H9 (cell line): ENCODE data around the gene DNAJC7. TPM values are rescaled to one million over a fixed set of nuclear protein-coding genes. Genes with fewer than 3 reads are reported as not detected.

Source experiments
- DNase-seq: peaks from one replicate; pipeline ENCODE4 v3.0.0-alpha.2; 2017
- H2AFZ ChIP-seq: one replicate; pipeline ENCODE4 v1.6.1; 2013; ENCODE audit warnings: mild to moderate bottlenecking, low read length, control low read depth, moderate library complexity
- H2AK5ac ChIP-seq: 2 replicates; pipeline ENCODE4 v1.6.1; 2013; ENCODE audit warnings: low read length, control low read depth, mixed read lengths; ENCODE audit not compliant: insufficient read length
- H2BK120ac ChIP-seq: one replicate; pipeline ENCODE4 v1.6.1; 2013; ENCODE audit warnings: low read depth, mild to moderate bottlenecking, low read length, control low read depth, inconsistent platforms; ENCODE audit not compliant: poor library complexity, severe bottlenecking
- H2BK12ac ChIP-seq: 2 replicates; pipeline ENCODE4 v1.6.1; 2013; ENCODE audit warnings: low read length, control low read depth, mixed read lengths, low read depth; ENCODE audit not compliant: insufficient read length
- H2BK15ac ChIP-seq: 2 replicates; pipeline ENCODE4 v1.6.1; 2013; ENCODE audit warnings: low read depth, low read length, control low read depth
- H2BK20ac ChIP-seq: one replicate; pipeline ENCODE4 v1.6.1; 2013; ENCODE audit warnings: low read depth, mild to moderate bottlenecking, low read length, control low read depth, inconsistent platforms; ENCODE audit not compliant: poor library complexity, severe bottlenecking
- H2BK5ac ChIP-seq: 2 replicates; pipeline ENCODE4 v1.6.1; 2013; ENCODE audit warnings: low read length, control low read depth, mixed read lengths; ENCODE audit not compliant: insufficient read length
- H3K14ac ChIP-seq: 2 replicates; pipeline ENCODE4 v1.6.1; 2013; ENCODE audit warnings: low read length, control low read depth; ENCODE audit not compliant: insufficient read depth
- H3K18ac ChIP-seq: 2 replicates; pipeline ENCODE4 v1.6.1; 2013; ENCODE audit warnings: low read depth, mild to moderate bottlenecking, mixed read lengths, low read length, control low read depth; ENCODE audit not compliant: insufficient read length
- H3K23ac ChIP-seq: 2 replicates; pipeline ENCODE4 v1.6.1; 2013; ENCODE audit warnings: low read length, control low read depth, mixed read lengths, low read depth; ENCODE audit not compliant: insufficient read length
- H3K23me2 ChIP-seq: 2 replicates; pipeline ENCODE4 v1.6.1; 2013; ENCODE audit warnings: low read depth, mild to moderate bottlenecking, mixed read lengths, low read length, control low read depth; ENCODE audit not compliant: insufficient read length, poor library complexity, severe bottlenecking
- H3K27ac ChIP-seq: 2 replicates; pipeline ENCODE4 v1.5.1; 2013; ENCODE audit warnings: low read length, control low read depth, mixed read lengths, low read depth; ENCODE audit not compliant: insufficient read length
- H3K27me3 ChIP-seq: 2 replicates; pipeline ENCODE4 v1.6.1; 2013; ENCODE audit warnings: low read length, control low read depth, inconsistent platforms; ENCODE audit not compliant: insufficient read depth
- H3K4ac ChIP-seq: 2 replicates; pipeline ENCODE4 v1.6.1; 2013; ENCODE audit warnings: low read depth, mild to moderate bottlenecking, control low read depth, inconsistent platforms, low read length, moderate library complexity
- H3K4me1 ChIP-seq: 2 replicates; pipeline ENCODE4 v1.6.1; 2013; ENCODE audit warnings: low read length, control low read depth, inconsistent platforms; ENCODE audit not compliant: insufficient read depth
- H3K4me2 ChIP-seq: 2 replicates; pipeline ENCODE4 v1.6.1; 2013; ENCODE audit warnings: low read length, control low read depth, mixed read lengths; ENCODE audit not compliant: insufficient read length, insufficient read depth
- H3K56ac ChIP-seq: 2 replicates; pipeline ENCODE4 v1.6.1; 2013; ENCODE audit warnings: low read depth, mild to moderate bottlenecking, mixed read lengths, low read length, control low read depth; ENCODE audit not compliant: insufficient read length
- H3K79me1 ChIP-seq: 2 replicates; pipeline ENCODE4 v1.6.1; 2013; ENCODE audit warnings: low read depth, mild to moderate bottlenecking, moderate library complexity, low read length, control low read depth, inconsistent platforms; ENCODE audit not compliant: insufficient read depth, poor library complexity, severe bottlenecking
- H3K79me2 ChIP-seq: 2 replicates; pipeline ENCODE4 v1.6.1; 2013; ENCODE audit warnings: low read length, control low read depth, inconsistent platforms; ENCODE audit not compliant: insufficient read depth
- H3K9ac ChIP-seq: 2 replicates; pipeline ENCODE4 v1.6.1; 2013; ENCODE audit warnings: low read length, control low read depth, mixed read lengths; ENCODE audit not compliant: insufficient read length; ENCODE audit errors: extremely low read depth
- H3K9me3 ChIP-seq: one replicate; pipeline ENCODE4 v1.6.1; 2013; ENCODE audit warnings: low read depth, low read length, inconsistent platforms; ENCODE audit not compliant: control insufficient read depth
- H3T11ph ChIP-seq: one replicate; pipeline ENCODE4 v1.6.1; 2013; ENCODE audit warnings: mild to moderate bottlenecking, low read length, control low read depth, inconsistent platforms
- H4K20me1 ChIP-seq: one replicate; pipeline ENCODE4 v1.6.1; 2013; ENCODE audit not compliant: control insufficient read depth, insufficient read length, insufficient read depth
- H4K5ac ChIP-seq: 2 replicates; pipeline ENCODE4 v1.6.1; 2013; ENCODE audit warnings: low read depth, mild to moderate bottlenecking, mixed read lengths, low read length, control low read depth; ENCODE audit not compliant: insufficient read length
- H4K8ac ChIP-seq: replicated peaks from 2 replicates; pipeline ENCODE4 v1.6.1; 2013; ENCODE audit warnings: low read length, control low read depth, mixed read lengths, low read depth; ENCODE audit not compliant: insufficient read length
- H4K91ac ChIP-seq: 2 replicates; pipeline ENCODE4 v1.6.1; 2013; ENCODE audit warnings: low read depth, mild to moderate bottlenecking, moderate library complexity, mixed read lengths, low read length, control low read depth; ENCODE audit not compliant: insufficient read length
- H3K27ac Mint-ChIP-seq, 3 experiments: 2 replicates in 2 of 3; 3 replicates in 1 of 3; pipeline ENCODE4 v1.8.0; 2020 to 2021; ENCODE audit warnings: mixed read lengths in 3 of 3, mild to moderate bottlenecking in 1 of 3, moderate library complexity in 1 of 3
- H3K27me3 Mint-ChIP-seq: 2 replicates; pipeline ENCODE4 v1.8.0; 2021; ENCODE audit warnings: low read depth, mild to moderate bottlenecking, moderate library complexity, mixed read lengths
- H3K36me3 Mint-ChIP-seq, 3 experiments: 2 replicates in 2 of 3; 3 replicates in 1 of 3; pipeline ENCODE4 v1.8.0; 2020 to 2021; ENCODE audit warnings: low read depth in 3 of 3, mixed read lengths in 3 of 3; ENCODE audit not compliant: insufficient read depth in 1 of 3
- H3K4me1 Mint-ChIP-seq, 2 experiments: 2 replicates each; pipeline ENCODE4 v1.8.0; 2020; ENCODE audit warnings: mixed read lengths in 2 of 2
- H3K4me3 Mint-ChIP-seq, 2 experiments: 2 replicates in 1 of 2; 3 replicates in 1 of 2; pipeline ENCODE4 v1.8.0; 2020 to 2021; ENCODE audit warnings: mild to moderate bottlenecking in 2 of 2, mixed read lengths in 2 of 2, moderate library complexity in 1 of 2
- H3K9me3 Mint-ChIP-seq, 2 experiments: 2 replicates in 1 of 2; 3 replicates in 1 of 2; pipeline ENCODE4 v1.8.0; 2020; ENCODE audit warnings: mild to moderate bottlenecking in 2 of 2, mixed read lengths in 2 of 2, moderate library complexity in 1 of 2
- CTCF ChIP-seq: fragments of 200-600 bp; sonication (generic); conservative IDR thresholded peaks from 3 replicates; pipeline ENCODE4 v1.8.0; 2021; ENCODE audit warnings: antibody characterized with exemption, mild to moderate bottlenecking
- WGBS: extraction: QIAGEN DNeasy Blood & Tissue Kit; methylation state at CpG from one replicate; pipeline ENCODE4 v1.1.7; 2013; ENCODE audit warnings: missing lambda C conversion rate, low lambda C conversion rate, mixed read lengths; ENCODE audit not compliant: insufficient read length; ENCODE audit errors: extremely low coverage; 5-methylcytosine and 5-hydroxymethylcytosine counted together
- total RNA-seq: library from RNA; stranded (reverse); gene quantifications from 2 replicates; pipeline ENCODE4 v1.2.1, GENCODE V29; 2021

DNAJC7 gene
- total RNA-seq, 1 experiment from 2014 or later = 141 TPM

DNA sequence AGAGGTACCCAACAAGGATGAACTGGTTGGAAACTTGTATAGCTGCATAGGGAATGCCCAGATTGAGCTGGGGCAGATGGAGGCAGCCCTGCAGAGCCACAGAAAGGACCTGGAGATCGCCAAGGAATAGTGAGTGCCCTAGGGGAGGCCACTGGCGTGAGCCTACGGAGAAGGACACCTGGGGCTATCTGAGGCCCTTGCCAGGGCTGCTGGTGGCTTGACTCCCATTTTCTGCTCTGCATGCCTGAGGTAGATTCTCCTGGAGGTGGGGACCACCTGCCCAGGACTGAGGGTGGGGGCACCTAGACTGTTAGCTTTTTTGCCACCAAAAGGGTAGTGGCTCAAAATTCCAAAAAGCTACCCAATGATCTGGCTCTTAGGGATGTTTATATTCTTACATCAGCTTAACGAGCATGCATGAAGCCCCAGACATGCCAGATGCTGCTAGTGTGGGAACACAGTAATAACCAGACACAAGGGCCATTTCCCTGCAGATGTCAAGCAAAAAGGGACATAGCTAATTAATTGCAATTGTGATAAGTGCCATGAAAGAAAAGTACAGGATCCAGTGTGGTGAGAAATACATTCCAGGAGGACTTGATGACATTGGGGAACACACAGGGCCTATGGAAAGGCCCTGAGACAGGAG, 78.1 kb downstream of the DNAJC7 start:
- H3K4ac ChIP-seq = no peak overlapping the region
- no peak overlapping the region for H3K4me2 ChIP-seq
- no peak overlapping the region for H3K56ac ChIP-seq
- H2AK5ac ChIP-seq = no peak overlapping the region
- no peaks in the 10 kb centered on the region for H3K23me2 ChIP-seq
- no peaks in the 10 kb centered on the region for H3K4me1 ChIP-seq
- no peak overlapping the region for H3K9ac ChIP-seq
- no peak overlapping the region for H2BK5ac ChIP-seq
- no peak overlapping the region for H3T11ph ChIP-seq
- H2AFZ ChIP-seq = no peak overlapping the region
- no CpG with 5 or more reads among the region's 4 CpGs for WGBS
- no peak overlapping the region for H2BK15ac ChIP-seq
- no peak overlapping the region for H4K5ac ChIP-seq
- Mint-ChIP-seq H3K4me3 (no peak overlapping the region), H3K27ac (peak overlapping the region in 1 of 3 experiments; percentile 49; a peak in 1 of 7 replicates), H3K36me3 (peaks cover 0 to 3% (median 0%) of the 10 kb centered on the region in 3 experiments; a peak in 1 of 7 replicates), H3K4me1 (peaks cover 3 to 8% of the 10 kb centered on the region in 2 experiments; a peak in 3 of 4 replicates), H3K9me3 (no peaks in the 10 kb centered on the region; a peak in 1 of 5 replicates), H3K27me3 (no peaks in the 10 kb centered on the region)
- H4K91ac ChIP-seq = no peak overlapping the region
- no peaks in the 10 kb centered on the region for H3K27me3 ChIP-seq
- no peak overlapping the region for H2BK20ac ChIP-seq
- DNase-seq = no peak
- no peak overlapping the region for H3K23ac ChIP-seq
- no peaks in the 10 kb centered on the region for H3K9me3 ChIP-seq
- H3K27ac ChIP-seq = no peak overlapping the region
- TF ChIP-seq CTCF = no peak
- H3K79me1 ChIP-seq = no peaks in the 10 kb centered on the region
- H3K79me2 ChIP-seq = no peaks in the 10 kb centered on the region
- H2BK12ac ChIP-seq = no peak overlapping the region
- no peak overlapping the region for H3K14ac ChIP-seq
- H4K20me1 ChIP-seq = no peaks in the 10 kb centered on the region
- no peak overlapping the region for H3K18ac ChIP-seq
- no peak overlapping the region for H4K8ac ChIP-seq
- no peak overlapping the region for H2BK120ac ChIP-seq
